Coronary artery (tissue), 2 donors: ENCODE measurements around the gene ADGB.

ENCODE experiments used
- DNase-seq: peaks from one replicate; pipeline ENCODE4 v3.0.0-alpha.2; 2017; ENCODE audit warnings: low spot score
- H3K27ac ChIP-seq, 2 donors: fragments of 200-600 bp; sonication (generic); one replicate each; pipeline ENCODE4 v1.5.1; 2016 to 2019
- H3K4me3 ChIP-seq: fragments of 200-600 bp; sonication (generic); 2 replicates; pipeline ENCODE4 v1.5.1; 2016; ENCODE audit warnings: mild to moderate bottlenecking, moderate library complexity
- TF ChIP-seq, protein P1 (sequence below): fragments of 200-600 bp; sonication (generic); IDR thresholded peaks from one replicate; pipeline ENCODE4 v1.5.1; 2019; ENCODE audit warnings: antibody characterized with exemption

The ADGB gene

DNA sequence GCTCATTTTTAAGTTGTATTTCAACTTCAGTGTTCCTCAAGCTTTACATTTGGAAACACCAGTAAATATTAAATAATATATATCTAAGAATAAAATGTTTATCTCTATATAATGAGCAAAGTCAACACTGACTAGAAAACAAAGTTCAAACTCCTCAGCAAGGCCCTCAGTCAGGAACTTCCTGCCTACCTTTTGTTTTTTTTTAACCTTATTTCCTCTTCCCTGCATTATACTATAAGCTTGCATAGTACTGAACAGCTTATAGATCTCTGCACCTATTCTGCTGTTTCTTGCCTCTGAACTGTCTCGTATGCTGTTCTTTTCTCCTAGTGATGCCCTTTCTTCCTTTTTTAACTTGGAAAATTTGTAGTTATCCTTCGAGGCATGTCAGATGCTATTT is 29.6 kb downstream of the ADGB start:
- Histone ChIP-seq H3K27ac (no peak overlapping the region), H3K4me3 (no peak overlapping the region)
- no peak for DNase-seq
- TF ChIP-seq, protein P1, sequence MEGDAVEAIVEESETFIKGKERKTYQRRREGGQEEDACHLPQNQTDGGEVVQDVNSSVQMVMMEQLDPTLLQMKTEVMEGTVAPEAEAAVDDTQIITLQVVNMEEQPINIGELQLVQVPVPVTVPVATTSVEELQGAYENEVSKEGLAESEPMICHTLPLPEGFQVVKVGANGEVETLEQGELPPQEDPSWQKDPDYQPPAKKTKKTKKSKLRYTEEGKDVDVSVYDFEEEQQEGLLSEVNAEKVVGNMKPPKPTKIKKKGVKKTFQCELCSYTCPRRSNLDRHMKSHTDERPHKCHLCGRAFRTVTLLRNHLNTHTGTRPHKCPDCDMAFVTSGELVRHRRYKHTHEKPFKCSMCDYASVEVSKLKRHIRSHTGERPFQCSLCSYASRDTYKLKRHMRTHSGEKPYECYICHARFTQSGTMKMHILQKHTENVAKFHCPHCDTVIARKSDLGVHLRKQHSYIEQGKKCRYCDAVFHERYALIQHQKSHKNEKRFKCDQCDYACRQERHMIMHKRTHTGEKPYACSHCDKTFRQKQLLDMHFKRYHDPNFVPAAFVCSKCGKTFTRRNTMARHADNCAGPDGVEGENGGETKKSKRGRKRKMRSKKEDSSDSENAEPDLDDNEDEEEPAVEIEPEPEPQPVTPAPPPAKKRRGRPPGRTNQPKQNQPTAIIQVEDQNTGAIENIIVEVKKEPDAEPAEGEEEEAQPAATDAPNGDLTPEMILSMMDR = no peak

DNA sequence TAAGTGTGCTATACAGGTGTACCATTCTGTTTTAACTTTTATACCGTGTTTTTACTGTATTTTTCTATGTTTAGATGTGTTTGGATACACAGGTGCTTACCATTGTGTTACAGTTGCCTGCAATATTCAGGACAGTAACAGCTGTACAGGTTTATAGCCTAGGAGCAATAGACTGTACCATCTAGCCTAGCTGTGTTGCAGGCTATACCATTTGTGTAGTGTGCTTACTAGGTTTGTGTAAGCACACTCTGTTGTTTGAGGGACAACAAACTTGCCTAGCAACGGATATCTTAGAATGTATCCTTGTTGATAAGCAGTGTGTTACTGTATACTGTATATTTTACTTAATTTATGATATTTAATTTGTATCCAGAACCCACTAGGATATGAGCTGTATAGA is 35.2 kb downstream of the ADGB start:
- no peak overlapping the region for H3K4me3 ChIP-seq
- no peak for DNase-seq
- no peak overlapping the region for H3K27ac ChIP-seq
- TF ChIP-seq, protein P1 = no peak

DNA sequence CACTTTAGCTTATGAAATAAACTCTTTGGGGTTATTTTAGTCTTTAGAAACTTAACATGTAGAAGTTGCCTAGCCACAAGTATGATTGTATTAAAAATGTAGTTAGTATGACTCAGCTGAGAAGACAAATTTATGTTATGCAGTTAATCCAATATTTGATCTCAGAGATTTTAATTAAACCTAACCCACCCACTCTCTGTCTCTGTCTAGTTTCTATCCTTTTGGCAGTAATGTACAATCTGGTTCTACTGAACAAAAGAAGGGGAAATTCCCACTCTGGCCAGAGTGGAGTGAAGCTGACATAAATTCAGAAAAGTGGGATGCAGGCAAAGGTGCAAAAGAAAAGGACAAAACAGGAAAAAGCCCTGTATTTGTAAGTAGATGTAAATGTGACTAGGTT is 36.4 kb downstream of the ADGB start:
- H3K27ac ChIP-seq = no peak overlapping the region
- no peak overlapping the region for H3K4me3 ChIP-seq
- DNase-seq = no peak
- TF ChIP-seq, protein P1 = no peak

DNA sequence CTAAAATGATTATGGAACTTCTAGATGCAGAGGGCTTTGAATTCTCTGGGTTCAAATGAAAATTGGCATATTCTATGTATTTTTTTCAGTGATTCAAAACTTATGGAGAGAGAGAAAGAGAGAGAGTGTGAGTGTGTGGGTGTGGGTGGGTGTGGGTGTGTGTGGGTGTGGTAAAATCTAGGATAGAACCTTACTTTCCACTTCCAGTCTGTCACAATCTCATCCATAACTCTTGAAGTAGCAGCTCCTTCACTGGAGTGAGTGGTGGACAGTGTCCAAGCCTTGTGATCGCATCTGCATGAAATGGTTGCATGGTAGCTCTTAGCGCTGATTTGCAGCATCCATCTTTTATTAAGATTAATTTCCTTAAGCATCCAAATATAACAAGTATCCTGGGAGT is 37.7 kb downstream of the ADGB start:
- no peak overlapping the region for H3K4me3 ChIP-seq
- no peak for DNase-seq
- TF ChIP-seq, protein P1 = no peak
- no peak overlapping the region for H3K27ac ChIP-seq

DNA sequence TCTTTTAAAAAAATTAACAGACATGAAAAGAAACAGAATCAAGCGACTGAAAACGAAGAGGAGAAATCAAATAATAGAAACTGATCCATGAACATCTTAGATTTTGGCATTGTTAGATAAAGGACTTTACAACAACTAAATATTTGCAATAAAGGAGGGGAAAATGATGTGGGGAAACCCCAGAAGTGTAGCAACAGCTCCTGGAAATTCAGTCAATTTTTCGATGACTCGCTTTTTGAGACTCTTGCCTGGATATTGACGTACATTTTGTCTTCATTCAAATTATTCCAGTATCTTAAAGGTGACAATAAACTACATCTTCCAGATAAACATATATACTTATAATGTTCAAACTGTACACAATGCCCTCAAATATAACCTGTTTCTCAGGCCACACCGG is 44.1 kb downstream of the ADGB start:
- no peak overlapping the region for H3K27ac ChIP-seq
- DNase-seq = no peak
- no peak overlapping the region for H3K4me3 ChIP-seq
- TF ChIP-seq, protein P1 = no peak

DNA sequence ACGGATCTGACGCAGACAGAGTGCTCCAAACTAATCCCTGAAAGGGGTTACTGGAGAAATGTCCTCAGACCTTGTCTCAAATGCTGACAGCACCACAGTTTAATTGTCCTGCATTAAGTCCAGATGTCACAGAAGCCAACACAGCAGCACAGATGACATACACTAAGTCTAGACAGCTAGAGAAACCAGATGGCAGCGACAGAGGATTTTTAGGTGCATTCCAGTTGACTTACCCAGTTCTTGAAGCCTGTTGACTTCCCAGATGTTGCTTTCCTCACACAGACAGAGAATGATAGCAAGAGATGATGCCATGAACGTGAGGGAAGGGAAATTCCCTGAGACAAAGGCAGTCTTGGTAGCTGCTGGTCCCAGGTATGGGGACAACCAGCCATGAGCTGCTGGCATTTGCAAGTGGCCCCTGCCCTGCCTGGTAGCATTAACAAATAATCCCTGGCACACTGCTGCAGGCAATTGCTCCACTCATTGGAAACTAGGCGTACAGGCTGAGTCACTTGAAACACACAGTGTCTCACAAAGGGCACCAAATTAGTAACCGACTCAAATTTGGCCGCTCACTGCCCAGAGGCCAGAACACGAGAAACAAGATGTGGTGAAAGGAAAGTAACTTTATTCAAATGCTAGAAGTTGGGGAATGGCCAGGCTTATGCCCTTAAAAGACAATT is 52.2 kb downstream of the ADGB start:
- no peak overlapping the region for H3K4me3 ChIP-seq
- no peak overlapping the region for H3K27ac ChIP-seq
- DNase-seq = no peak
- TF ChIP-seq, protein P1 = no peak

DNA sequence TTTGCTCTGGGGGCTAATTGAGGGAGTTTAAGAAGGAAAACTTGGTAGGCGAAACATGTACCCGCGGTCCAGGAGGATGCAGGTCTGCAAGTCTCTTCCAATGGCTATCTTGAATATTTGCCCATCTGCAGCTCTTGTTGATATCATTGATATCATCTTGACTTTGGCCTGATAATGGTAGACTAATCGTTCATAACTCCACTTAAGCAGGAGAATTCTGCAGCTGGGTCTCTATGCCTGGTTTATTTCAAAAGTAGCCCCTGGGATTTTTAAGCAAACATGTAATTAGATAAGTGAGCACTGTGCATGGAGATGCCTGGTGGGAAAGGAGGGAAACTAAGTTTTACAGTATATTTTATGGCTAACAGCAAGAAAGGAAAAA is 52.7 kb downstream of the ADGB start:
- H3K4me3 ChIP-seq = no peak overlapping the region
- TF ChIP-seq, protein P1 = no peak
- H3K27ac ChIP-seq = no peak overlapping the region
- no peak for DNase-seq
